GM21390 (cell line): ENCODE results near the gene LAMTOR4.
"Not testable (repeated sequence)": the region's sequence is repeated elsewhere in the genome, so short reads cannot be mapped to it uniquely, and the experiment has no call there.

ENCODE experiments used
- ATAC-seq: cut with Tn5 transposase; IDR thresholded peaks from one replicate; pipeline ENCODE4 v1.9.1; 2021; ENCODE audit not compliant: unreplicated experiment

Gene LAMTOR4

DNA sequence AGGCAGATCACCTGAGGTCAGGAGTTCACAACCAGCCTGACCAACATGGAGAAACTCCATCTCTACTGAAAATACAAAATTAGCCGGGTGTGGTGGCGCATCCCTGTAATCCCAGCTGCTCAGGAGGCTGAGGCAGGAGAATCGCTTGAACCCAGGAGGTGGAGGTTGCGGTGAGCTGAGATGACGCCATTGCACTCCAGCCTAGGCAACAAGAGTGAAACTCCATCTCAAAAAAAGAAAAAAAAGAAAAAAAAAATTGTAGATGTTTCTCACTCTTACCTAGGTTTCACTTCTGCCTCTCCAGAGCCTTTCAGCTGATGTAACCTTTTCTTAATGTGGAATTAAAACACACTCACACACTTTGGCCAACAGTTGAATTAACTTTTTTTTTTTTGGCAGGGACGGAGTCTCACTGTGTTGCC lies 47.2 kb downstream of the LAMTOR4 start:
- ATAC-seq = not testable (repeated sequence)

DNA sequence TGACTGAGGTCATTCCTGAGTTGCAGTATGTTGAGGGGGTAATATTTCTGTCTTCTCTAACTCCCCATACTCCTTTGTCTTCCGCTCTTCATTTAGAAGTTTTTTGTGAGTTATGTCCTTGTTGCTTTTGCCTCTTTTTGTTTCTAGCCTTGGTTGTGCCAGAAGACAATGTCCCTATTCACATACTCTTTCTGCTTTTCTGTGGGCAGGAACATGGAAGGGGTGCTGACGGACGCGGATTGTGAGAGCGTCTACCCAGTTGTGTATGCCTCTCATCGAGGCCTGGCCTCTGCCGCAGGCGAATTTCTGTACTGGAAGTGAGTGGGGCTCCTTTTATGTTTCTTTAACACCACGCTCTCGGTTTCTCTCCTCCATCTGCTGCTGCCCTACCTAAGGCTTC lies 49.5 kb downstream of the LAMTOR4 start:
- ATAC-seq = no peak

DNA sequence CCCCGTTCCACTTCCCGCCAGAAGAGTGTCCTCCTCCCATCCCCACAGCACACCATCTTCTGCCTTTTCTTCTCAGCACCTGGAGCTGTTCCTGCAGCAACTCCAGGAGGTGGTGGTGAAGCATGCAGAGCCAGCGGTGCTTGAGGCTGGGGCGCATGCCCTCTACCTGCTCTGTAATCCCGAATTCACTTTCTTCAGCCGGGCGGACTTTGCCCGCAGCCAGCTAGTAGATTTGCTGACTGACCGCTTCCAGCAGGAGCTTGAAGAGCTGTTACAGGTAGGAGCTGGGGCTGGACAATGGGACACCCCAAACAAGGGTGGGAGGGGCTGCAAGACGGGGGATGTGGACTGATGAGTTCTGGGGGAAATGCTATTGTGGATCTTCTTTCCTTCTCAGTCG lies 52.0 kb downstream of the LAMTOR4 start:
- ATAC-seq = no peak
